Kidney tubule cell (primary cell): ENCODE measurements around the gene PIK3R1.

Experiments
- DNase-seq: peaks from one replicate; pipeline ENCODE4 v3.0.0-alpha.2; 2018; ENCODE audit warnings: low spot score

PIK3R1 gene

GRCh38 chr5:68215208-68215897 lies at the start of gene PIK3R1:
PIK3R1 (plus strand) TSS chr5:68215756; CDS start chr5:68226676, 10,920 bp downstream.
- peak; percentile 96 for DNase-seq

DNA sequence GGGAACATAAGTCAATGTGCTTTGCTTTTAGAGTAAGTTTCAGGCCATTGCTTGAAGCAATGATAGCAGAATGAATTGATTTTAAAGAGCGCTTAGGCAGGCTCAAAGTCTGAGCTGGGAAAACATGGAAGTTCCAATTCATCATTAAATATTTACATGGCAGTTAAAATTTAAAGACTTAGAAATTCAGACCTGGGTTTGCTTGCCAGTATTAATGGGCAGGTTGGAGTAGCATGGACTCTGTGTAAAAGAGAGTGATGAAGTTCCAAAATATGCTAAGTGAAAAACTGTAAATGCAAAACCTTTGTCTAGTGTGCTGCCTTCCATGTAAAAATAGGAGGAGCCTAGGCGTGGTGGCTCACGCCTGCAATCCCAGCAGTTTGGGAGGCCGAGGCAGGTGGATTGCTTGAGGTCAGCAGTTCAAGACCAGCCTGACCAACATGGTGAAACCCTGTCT lies 48.3 kb upstream of the PIK3R1 start:
- no peak for DNase-seq

DNA sequence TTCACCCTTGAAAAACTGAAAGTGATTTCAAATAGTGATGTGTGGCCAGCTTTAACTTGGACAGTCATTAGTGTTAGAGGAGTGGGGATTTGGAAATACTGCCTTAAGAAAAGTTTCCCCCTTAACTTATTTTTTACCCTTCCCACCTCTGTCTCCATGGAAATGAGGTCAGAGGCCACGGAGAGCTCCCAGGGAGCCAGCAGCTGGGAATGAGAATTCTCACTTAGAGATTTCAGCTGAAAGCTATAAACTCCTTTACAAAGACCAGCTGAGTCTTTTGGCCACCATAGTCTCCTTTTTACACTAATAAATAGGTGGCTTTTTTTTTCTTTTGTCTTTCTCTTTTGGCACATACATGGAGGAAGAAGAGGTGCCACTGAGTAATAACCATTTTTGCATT lies 45.7 kb upstream of the PIK3R1 start:
- DNase-seq: no peak

DNA sequence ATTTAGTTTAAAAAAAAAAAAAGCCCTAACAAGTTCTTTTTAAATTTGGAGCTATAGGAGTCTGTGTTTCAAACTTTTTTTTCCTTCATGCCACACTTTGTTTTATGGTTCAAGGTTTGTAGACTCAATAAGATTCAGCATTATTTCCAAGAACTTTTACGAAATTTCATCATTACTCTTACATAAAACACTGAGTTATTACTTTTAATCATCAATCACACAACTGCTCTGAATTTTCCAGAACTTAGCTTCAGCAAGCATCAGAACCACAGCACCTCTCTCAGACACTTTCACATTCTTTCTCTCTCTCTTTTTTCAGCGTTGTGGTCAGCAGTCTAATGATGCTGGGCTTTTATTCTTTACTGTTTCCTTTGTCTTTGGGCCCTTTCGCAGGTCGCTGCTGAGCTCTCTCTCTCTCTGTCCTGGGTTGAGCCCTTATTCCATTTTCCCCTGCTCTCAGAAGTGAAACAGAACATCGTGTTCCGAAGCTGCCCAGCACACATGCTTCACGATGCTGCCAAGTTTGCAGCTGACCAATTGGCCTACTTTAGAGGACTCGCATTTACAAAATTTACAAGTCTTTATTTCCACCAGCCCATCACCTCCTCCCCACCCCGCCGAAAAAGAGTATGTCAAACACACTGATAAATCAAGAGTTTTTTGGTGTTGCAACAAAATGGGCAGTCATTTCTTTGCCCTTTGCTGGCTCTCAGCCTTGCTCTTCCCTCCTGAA lies 44.6 kb upstream of the PIK3R1 start:
- DNase-seq: no peak

DNA sequence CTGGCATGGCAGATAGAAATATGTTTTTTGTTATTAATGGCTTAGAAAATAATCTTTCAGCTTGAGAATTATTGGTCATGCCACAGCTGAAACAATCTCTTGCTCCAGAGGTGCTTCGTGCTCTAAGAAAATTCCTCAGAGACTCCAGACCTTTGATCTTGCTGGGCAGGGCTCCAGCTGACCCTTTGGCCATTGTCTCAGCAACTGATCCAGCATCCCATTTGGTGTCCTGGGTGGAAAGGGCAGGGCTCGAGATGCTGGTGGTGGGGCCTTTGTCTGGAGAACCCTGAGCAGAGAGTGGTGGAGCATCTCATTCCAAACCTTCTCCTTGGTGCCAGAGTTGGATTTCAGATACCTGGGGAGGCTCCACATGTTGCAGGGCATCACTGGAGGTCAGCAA lies 43.2 kb upstream of the PIK3R1 start:
- no peak for DNase-seq

DNA sequence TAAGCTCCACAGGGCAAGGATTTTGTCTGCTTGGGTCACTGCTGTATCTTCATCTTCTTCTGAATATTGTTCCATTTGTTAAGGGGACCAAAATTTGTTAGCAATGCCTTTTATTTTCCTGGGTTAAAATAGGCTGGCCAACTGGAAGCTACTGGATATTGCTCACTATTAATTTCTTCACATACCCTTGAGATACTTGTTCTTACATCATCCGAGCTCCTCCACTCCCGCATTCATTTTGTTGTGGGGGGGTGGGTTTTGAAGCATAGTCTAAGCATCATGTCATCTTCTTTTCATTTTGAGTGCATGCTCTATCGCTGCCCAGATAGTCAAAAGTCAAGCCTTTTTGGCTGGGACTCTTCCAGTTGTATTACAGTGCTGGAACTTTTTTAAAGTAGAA lies 42.5 kb upstream of the PIK3R1 start:
- no peak for DNase-seq

- no peak for DNase-seq
Observed at GRCh38 chr5:68176253-68176652, 39.3 kb upstream of the PIK3R1 start.

DNA sequence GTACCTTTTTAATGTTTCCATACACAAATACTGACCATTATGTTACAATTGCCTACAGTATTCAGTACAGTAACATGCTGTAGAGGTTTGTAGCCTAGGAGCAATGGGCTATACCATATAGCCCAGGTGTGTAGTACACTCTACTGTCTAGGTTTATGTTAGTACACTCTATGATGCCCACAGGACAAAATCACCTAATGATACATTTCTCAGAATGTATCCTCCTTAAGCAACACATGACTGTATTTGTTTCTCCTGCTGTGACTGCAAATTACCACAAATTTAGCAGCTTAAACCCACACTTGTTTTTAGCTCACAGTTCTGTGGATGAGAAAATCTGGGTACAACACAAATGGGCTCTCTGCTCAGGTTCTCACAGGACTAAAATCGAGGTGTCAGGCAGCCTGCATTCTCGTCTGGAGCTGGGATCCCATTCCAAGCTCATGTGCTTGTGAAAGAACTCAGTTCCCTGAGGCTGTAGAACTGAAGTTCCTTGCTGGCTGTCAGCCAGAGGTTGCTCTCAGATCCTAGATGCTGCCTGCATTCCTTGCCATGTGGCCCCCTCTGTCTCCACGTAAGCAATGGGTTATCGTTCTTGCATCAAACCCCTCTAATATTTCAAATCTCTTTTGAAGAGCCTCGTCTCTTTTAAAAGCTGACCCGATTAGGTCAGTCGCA lies 38.6 kb upstream of the PIK3R1 start:
- no peak for DNase-seq

DNA sequence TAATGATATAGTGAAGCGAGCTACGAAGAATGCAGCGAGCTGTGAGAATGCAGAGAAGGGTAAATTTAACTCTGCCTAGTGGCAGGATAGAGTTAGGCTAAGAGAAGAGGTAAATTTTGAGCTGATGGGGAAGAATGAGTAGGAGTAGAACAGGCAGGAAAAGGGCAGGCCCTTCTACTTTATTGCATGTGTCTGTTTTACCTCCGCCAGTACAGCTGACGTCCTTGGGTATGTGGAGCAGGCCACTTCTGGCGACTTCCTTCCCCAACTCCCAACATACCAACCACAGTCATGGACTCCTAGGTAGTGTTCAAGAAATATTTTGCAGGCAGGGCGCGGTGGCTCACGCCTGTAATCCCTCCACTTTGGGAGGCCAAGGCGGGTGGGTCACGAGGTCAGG lies 37.9 kb upstream of the PIK3R1 start:
- no peak for DNase-seq

DNA sequence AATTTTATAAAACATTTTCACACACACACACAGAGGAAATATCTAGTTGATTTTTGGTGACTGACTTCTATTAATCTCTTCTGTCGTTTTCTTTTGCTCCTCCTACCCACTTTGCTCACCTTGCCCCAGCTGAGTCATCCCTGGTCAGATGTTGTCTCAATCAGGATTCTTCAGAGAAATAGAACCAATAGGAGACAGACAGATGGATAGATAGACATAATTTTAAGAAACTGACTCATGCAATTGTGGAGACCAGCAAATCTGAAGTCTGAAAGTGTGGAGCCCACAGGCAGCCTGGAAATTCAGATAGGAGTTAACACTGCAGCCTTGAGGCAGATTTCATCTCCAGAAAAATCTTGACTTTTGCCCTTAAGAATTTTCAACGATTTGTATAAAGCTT lies 37.0 kb upstream of the PIK3R1 start:
- DNase-seq: peak; percentile 74

DNA sequence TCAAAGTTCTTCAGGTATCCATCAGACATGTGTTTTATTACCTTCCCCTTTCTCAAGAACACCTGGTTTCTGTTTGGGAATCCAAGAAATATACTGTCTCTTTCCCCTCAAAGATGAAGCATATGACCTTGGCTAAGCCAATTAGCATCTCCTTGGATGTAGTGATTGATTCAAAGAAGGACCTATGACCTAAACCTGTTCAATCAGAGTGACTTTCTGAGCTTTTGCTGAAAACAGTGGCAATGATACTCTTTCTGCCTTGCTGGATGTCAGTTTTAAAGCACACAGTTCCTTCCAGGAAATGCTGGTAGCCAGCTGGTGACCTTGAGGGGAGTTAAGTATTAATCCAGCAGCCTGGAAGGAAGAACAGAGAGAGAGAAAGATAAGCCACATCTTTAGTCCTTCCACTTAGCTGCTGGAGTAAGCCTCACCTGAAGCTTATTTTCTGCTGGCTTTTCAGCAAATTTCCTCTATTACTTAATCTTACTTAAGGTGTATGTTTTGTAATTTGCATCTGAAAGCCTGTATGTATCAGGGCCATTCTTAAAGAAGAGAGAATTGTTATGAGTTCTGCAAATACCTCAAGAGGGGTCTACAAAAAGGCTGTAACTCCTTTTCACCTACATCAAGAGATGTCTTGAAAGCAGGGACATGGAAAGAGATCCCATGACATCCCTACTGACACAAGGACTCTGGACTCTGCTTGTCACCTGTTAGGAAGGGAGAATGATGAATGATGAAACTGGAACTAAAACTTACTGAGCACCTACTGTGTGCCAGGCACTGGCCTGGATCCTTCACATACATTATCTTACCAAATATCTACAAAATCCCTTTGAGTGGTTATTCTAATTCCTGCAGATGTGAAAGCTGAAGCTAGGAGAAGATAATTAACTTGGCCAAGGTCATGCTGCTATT lies 35.2 kb upstream of the PIK3R1 start:
- no peak for DNase-seq

DNA sequence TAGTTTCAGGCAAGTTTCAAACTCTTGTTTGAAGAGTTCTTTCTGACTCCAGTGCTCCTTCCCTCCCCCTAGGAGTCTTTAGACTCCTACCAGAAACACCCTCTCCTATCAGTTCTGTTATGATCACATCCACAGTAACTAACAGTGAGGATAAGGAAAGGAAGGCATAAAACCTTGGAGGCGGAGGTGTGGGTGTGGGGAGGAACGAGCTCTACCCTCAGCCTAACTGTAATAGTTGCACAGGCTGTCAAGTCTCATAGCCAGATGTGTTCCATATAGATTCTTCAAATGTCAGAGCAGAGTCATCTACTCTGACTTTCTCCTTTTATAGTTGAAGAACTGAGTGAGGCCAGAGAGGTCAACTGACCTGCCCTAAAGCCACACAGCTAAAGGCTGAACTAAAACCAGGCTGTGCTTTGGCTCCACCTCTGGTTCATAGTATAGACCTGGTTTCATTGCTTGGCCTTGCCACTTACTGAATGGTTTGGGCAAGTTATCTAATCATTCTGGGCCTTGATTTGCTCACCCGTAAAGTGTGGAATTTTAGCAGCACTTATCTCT lies 34.4 kb upstream of the PIK3R1 start:
- DNase-seq: no peak

GRCh38 chr5:68182094-68182493 lies 33.5 kb upstream of the PIK3R1 start:
- DNase-seq: no peak

- DNase-seq: no peak
Observed at GRCh38 chr5:68182534-68182933, 33.0 kb upstream of the PIK3R1 start.

- no peak for DNase-seq
Observed at GRCh38 chr5:68187268-68188055, 28.1 kb upstream of the PIK3R1 start.

DNA sequence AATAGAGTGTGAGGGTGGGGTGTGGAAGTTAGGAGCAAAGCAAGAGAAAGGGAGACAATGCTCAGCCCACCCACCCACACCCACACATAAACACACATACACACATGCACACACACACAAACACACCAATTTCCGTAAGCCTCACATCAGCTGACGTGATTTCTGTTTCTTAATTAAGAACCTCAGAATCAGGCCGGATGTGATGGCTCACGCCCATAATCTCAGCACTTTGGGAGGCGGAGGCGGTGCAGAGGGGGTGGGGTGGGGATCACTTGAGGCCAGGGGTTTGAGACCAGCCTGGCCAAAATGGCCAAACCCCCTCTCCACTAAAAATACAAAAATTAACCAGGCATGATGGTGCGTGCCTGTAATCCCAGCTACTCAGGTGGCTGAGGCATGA lies 26.4 kb upstream of the PIK3R1 start:
- no peak for DNase-seq

DNA sequence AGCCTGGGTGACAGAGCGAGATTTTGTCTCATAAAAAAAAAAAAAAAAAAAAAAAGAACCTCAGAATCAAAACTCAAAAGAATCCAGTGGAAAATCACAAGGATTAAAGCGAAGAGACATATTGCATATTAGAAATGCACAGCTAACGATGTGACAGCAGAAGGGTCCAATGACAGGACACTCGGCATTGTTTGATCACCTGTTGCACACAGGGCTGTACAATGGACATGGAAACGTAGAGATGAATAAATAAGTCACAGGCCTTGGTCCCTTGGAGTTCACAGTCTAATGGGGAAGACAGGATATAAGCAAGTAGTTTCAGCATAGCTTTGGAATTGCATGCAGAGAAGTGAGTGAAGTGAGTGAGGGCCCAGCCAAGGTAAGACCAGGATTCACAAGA lies 25.9 kb upstream of the PIK3R1 start:
- no peak for DNase-seq

DNA sequence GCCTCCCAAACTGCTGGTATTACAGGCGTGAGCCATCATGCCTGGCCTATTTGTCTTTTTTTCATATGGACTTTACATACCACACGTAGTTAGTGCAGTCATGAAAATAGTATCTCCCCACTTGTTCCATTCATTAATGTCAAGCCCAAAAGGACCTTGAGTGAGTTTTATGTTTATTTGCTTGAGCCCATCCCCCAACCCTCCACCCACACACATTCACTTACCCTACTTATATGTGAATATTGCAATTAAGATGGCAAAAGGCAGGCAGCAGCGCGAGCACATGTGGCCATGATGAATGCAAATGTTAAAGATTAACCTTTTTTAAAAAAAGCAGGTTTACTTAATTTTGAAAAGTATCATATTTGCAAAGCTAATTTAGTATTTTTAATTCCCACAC lies 24.9 kb upstream of the PIK3R1 start:
- no peak for DNase-seq

DNA sequence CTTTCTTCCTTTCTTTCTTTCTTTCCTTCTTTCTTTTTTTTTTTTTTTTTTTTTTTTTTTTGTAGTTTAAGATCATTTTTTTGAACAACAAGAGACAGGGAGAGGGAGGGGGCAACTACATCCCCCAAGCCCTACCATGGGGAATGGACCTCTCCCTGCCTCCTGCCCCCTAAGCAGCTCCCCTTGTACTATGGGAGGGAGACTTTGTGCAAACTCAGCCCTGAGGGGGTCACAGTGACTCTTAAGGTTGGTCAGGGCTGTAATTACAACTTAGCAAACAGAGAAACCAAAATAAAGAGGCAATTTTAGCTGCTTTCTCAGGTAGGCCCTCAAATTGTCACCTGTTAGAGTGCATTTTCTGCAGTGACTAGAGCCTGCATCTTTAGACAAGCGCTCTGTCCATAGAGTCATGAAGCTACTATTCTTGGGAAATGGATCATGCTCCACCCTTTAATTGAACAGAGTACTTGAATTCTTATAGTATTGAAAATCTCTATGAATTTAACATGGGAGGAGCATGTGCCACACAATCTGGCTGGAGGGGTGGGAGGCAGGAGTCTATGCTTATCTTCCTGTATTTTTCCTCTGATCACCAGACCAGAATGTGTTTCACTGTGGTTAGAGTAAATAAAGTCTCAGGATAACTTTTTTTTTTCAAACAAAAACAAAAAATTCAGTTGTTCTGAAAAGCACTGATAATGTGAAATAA lies 24.3 kb upstream of the PIK3R1 start:
- no peak for DNase-seq

GRCh38 chr5:68192679-68193060 lies 22.9 kb upstream of the PIK3R1 start:
- no peak for DNase-seq
